DMS 273 treated with DMSO at 0.1 percent for 48 hours (cell line): ENCODE data around the gene BBS12.

Experiments used
- DNase-seq: peaks from one replicate; lab custom pipeline; 2025; lab: John Stamatoyannopoulos, UW

Gene BBS12

GRCh38 chr4:122715221-122715620 lies 17.3 kb upstream of the BBS12 start:
- no peak for DNase-seq

- DNase-seq = peak; percentile 3
Measured at GRCh38 chr4:122716825-122717448, 15.6 kb upstream of the BBS12 start.

- no peak for DNase-seq
Measured at GRCh38 chr4:122718281-122718680, 14.2 kb upstream of the BBS12 start.

- DNase-seq = no peak
Measured at GRCh38 chr4:122722256-122722655, 10.2 kb upstream of the BBS12 start.

GRCh38 chr4:122728856-122729255 lies 3.6 kb upstream of the BBS12 start:
- DNase-seq = no peak

GRCh38 chr4:122731676-122732075 lies 828 bp upstream of the BBS12 start:
- DNase-seq = no peak

- no peak for DNase-seq
Measured at GRCh38 chr4:122733787-122734120, 1.2 kb downstream of the BBS12 start.

GRCh38 chr4:122739174-122739573 lies 6.7 kb downstream of the BBS12 start:
- no peak for DNase-seq

GRCh38 chr4:122742933-122743829 lies 10.7 kb downstream of the BBS12 start:
- no peak for DNase-seq

- no peak for DNase-seq
Measured at GRCh38 chr4:122744229-122744628, 11.7 kb downstream of the BBS12 start.

GRCh38 chr4:122746485-122746965 lies 14.0 kb downstream of the BBS12 start:
- DNase-seq = no peak

- no peak for DNase-seq
Measured at GRCh38 chr4:122747068-122747467, 14.6 kb downstream of the BBS12 start.

- DNase-seq = no peak
Measured at GRCh38 chr4:122747883-122748282, 15.4 kb downstream of the BBS12 start.

- no peak for DNase-seq
Measured at GRCh38 chr4:122749704-122750454, 17.4 kb downstream of the BBS12 start.

- DNase-seq = no peak
Measured at GRCh38 chr4:122755675-122756074, 23.2 kb downstream of the BBS12 start.

- DNase-seq = no peak
Measured at GRCh38 chr4:122758033-122758432, 25.5 kb downstream of the BBS12 start.

- DNase-seq = no peak
Measured at GRCh38 chr4:122759639-122760310, 27.3 kb downstream of the BBS12 start.

- DNase-seq = no peak
Measured at GRCh38 chr4:122762520-122762919, 30.0 kb downstream of the BBS12 start.

- DNase-seq = no peak
Measured at GRCh38 chr4:122762966-122763716, 30.6 kb downstream of the BBS12 start.

GRCh38 chr4:122764071-122764820 lies 31.7 kb downstream of the BBS12 start:
- DNase-seq = no peak

- DNase-seq = no peak
Measured at GRCh38 chr4:122764821-122765215, 32.3 kb downstream of the BBS12 start.
